MM.1S (cell line): Measurements from ENCODE around the gene CHRNA1.

Source experiments
- CTCF ChIP-seq: fragments of 300-600 bp; sonication (generic); IDR thresholded peaks from 2 replicates; pipeline ENCODE4 v1.5.1; 2016; ENCODE audit warnings: antibody characterized with exemption, low read length, mixed read lengths
- EZH2 ChIP-seq: fragments of 300-600 bp; sonication (generic); optimal IDR thresholded peaks from 2 replicates; pipeline ENCODE3; 2017; ENCODE audit warnings: low read depth, mild to moderate bottlenecking, antibody characterized with exemption, low read length, mixed read lengths
- EZH2phosphoT487 ChIP-seq: fragments of 300-600 bp; sonication (generic); IDR thresholded peaks from 2 replicates; pipeline ENCODE4 v1.6.1; 2018; ENCODE audit warnings: antibody characterized with exemption, low read length

GRCh38 chr2:174786066-174786725 lies 21.9 kb upstream of the CHRNA1 start:
- TF ChIP-seq CTCF, result no peak
- TF ChIP-seq EZH2, result no peak
- no peak for TF ChIP-seq EZH2phosphoT487
